Right cardiac atrium (tissue), 5 donors: ENCODE results near the gene PICALM. TPM values are rescaled to one million over a fixed set of nuclear protein-coding genes. Genes with fewer than 3 reads are reported as not detected.

ENCODE experiments used
- ATAC-seq, 2 donors: fragments of 200-7000 bp; cut with Tn5 transposase; one replicate each; pipeline versions ENCODE4 v1.8.0 to v1.9.1; 2020; ENCODE audit warnings: moderate library complexity in 2 of 2, mild to moderate bottlenecking in 1 of 2
- DNase-seq, 3 donors: peaks; one replicate each; pipeline ENCODE4 v3.0.0-alpha.2; 2020
- H3K27ac ChIP-seq: one replicate; pipeline ENCODE4 v1.5.1; 2013; ENCODE audit warnings: mild to moderate bottlenecking, low read length, control low read depth, moderate library complexity
- H3K27me3 ChIP-seq: one replicate; pipeline ENCODE4 v1.6.1; 2013; ENCODE audit not compliant: control insufficient read depth, insufficient read depth
- H3K4me1 ChIP-seq: one replicate; pipeline ENCODE4 v1.6.1; 2013; ENCODE audit warnings: low read length; ENCODE audit not compliant: control insufficient read depth, insufficient read depth
- H3K4me3 ChIP-seq: one replicate; pipeline ENCODE4 v1.5.1; 2013; ENCODE audit warnings: low read length, control low read depth
- H3K9me3 ChIP-seq: one replicate; pipeline ENCODE4 v1.6.1; 2013; ENCODE audit warnings: low read length; ENCODE audit not compliant: control insufficient read depth
- WGBS: extraction: QIAGEN DNeasy Blood & Tissue Kit; methylation state at CpG from one replicate; pipeline ENCODE4 v1.1.7; 2013; 5-methylcytosine and 5-hydroxymethylcytosine counted together
- intact Hi-C, 4 donors: fragments of 100-400 bp; cut with DNase I; formaldehyde crosslinking; loops; one replicate each; pipeline versions ENCODE4 v1.11.0 to v1.14.0; 2022 to 2023
- polyA plus RNA-seq: library from polyadenylated mRNA; stranded (reverse); fragments of 200-250 nt; gene quantifications from one replicate; pipeline ENCODE4 v1.2.3, GENCODE V29; 2013
- total RNA-seq, 4 donors: library from RNA; stranded (reverse); fragmentation: NEBNext Ultra II Directional; extraction: Animal tissue kit (Norgen Biotek cat#: 25700); gene quantifications; one replicate each; pipeline ENCODE4 v1.2.1, GENCODE V29; 2021
- donor health status: healthy with polysubstance abuse.
- donor health status: DM: no; HTN: yes; CAD: no.
- donor health status: DM: no; HTN: no; CAD: no.
- donor health status: DM: no; HTN: yes; CAD: no; lungs with severe emphysema.
- donor health status: DM: yes; HTN: yes; CAD: no.

PICALM gene
- total and polyA plus RNA-seq, 5 donors, result 62.8 to 298 (median 175) TPM

- Histone ChIP-seq H3K27me3 (no peaks in the 10 kb centered on the region), H3K9me3 (no peaks in the 10 kb centered on the region), H3K4me3 (no peak overlapping the region), H3K27ac (no peak overlapping the region), H3K4me1 (no peaks in the 10 kb centered on the region)
- DNase-seq (no peak), ATAC-seq (no peak)
- intact Hi-C loops, result no loop called here
Observed at GRCh38 chr11:85913513-85913912, 155.4 kb downstream of the PICALM start.

GRCh38 chr11:85912414-85912813 is 156.5 kb downstream of the PICALM start:
- Histone ChIP-seq H3K27ac (no peak overlapping the region), H3K9me3 (no peaks in the 10 kb centered on the region), H3K27me3 (no peaks in the 10 kb centered on the region), H3K4me1 (no peaks in the 10 kb centered on the region), H3K4me3 (no peak overlapping the region)
- no peak for DNase-seq
- ATAC-seq, result no peak
- WGBS, result 47% methylated on average over 2 of the region's 2 CpGs
- intact Hi-C loops, result no loop called here

Other genes with a start within 250 kb of the PICALM start
- not detected for gene CCDC83, start 213.7 kb downstream of the PICALM start, total RNA-seq
- gene CCDC83, start 213.7 kb downstream of the PICALM start, polyA plus RNA-seq, result not detected
- 10 to 100 TPM; 13.0 to 16.9 (median 14.8) TPM for gene EED, start 175.7 kb upstream of the PICALM start, total RNA-seq
- 13.0 TPM for gene EED, start 175.7 kb upstream of the PICALM start, polyA plus RNA-seq
- 10 to 100 TPM; 43.7 to 47.7 (median 44.3) TPM for gene HIKESHI, start 233.2 kb upstream of the PICALM start, total RNA-seq
- gene HIKESHI, start 233.2 kb upstream of the PICALM start, polyA plus RNA-seq, result 54.8 TPM